Measurements from ENCODE around the gene IGFL2.

DNA sequence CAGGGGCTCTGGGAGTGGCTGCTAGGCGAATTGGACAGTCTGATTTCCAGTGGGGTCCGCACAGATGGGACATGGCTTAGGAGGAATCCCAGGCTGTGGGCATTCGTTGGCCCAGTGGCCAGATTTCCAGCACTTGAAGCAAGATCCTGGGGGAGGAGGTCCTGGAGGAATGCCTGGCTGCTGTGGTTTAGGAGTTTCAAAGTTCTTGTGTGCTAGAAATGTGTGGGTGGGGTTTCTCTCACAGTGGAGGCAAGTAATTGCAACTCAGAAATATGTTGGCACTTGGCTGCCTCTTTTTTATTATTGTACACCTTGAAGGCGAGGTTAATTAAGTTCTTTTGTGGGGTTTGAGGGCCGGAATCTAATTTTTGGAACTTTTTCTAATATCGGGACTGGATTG is 40.7 kb upstream of the IGFL2 start:
- TF ChIP-seq POLR2A (IDR thresholded peaks at IDR 0.05), result no peak
- TF ChIP-seq CTCF (IDR thresholded peaks at IDR 0.05), result no peak

All from suprapubic skin (tissue), 3 donors.